ENCODE measurements around the gene UBN2. TPM values are rescaled to one million over a fixed set of nuclear protein-coding genes. Genes with fewer than 3 reads are reported as not detected.

The UBN2 gene
- total RNA-seq, 1 donor from 2014 or later, result 13.8 TPM

DNA sequence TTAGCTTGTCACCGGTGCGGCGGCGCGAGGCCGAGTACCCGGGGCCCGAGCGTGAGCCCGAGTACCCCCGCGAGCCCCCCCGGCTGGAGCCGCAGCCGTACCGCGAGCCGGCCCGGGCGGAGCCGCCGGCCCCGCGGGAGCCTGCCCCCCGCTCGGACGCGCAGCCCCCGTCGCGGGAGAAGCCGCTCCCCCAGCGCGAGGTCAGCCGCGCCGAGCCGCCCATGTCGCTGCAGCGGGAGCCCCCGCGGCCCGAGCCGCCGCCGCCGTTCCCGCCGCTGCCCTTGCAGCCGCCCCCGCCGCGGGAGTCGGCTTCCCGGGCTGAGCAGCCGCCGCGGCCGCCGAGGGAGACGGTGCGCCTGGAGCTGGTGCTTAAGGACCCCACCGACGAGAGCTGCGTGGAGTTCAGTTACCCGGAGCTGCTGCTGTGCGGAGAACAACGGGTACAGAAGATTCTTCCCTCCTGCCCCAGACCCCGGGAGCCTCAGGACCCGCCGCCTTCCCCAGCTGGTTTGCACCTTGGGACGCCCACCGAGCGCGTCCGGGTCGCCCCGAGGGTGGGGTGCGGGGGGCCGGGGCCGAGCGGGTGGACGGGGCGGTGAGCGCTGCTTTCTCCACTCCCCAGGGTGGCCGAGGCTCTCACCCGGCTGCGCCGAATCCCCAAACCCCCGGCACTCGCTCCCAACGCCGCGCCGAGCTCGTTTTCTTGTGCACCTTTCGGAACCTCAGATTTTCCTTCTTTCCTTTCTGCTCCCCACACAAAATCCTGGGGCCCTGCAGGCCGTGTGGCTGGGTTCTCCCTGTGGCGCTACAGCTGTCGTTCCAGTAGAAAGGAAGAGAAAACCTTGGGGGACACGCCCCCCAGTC, 708 bp downstream of the UBN2 start:
- intact Hi-C loops (cut with micrococcal nuclease), result loop anchor here (1.0 to 5.0 kb wide), 11 partner anchors 9 to 769 kb away; partner anchors contain the start of genes HIPK2, TRIM24 and ZC3HAV1

DNA sequence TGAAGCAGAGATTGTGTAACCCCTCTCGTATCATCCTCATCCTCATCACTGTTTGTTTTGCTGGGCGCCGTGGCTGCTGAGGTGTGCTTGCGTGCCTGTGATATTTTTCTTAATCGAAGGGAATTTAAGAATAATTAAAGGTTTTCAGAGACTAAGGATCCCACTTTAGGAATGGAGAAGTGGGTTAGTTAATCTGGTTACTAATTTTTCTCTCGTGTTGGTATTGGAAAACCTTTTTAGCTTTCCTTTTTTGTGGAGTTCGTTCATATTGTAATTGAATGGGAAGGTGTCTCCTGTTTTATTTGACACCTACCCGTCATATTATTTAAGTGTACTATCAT, 1.3 kb downstream of the UBN2 start:
- intact Hi-C loops (cut with micrococcal nuclease), result loop anchor here (1.0 to 5.0 kb wide), 5 partner anchors 8 to 770 kb away; partner anchors contain the start of genes HIPK2 and TRIM24

- intact Hi-C loops (cut with micrococcal nuclease), result loop anchor here (1.0 to 5.0 kb wide), 5 partner anchors 7 to 771 kb away; partner anchors contain the start of genes HIPK2 and TRIM24
These were observed 1.9 kb downstream of the UBN2 start for GRCh38 chr7:139232904-139233303.

- intact Hi-C loops (cut with micrococcal nuclease), result no loop called here
These were observed 10.2 kb downstream of the UBN2 start for GRCh38 chr7:139241258-139241657.

GRCh38 chr7:139242741-139243281, 11.8 kb downstream of the UBN2 start:
- intact Hi-C loops (cut with micrococcal nuclease), result no loop called here

- intact Hi-C loops (cut with micrococcal nuclease), result no loop called here
These were observed 14.4 kb downstream of the UBN2 start for GRCh38 chr7:139245401-139245800.

DNA sequence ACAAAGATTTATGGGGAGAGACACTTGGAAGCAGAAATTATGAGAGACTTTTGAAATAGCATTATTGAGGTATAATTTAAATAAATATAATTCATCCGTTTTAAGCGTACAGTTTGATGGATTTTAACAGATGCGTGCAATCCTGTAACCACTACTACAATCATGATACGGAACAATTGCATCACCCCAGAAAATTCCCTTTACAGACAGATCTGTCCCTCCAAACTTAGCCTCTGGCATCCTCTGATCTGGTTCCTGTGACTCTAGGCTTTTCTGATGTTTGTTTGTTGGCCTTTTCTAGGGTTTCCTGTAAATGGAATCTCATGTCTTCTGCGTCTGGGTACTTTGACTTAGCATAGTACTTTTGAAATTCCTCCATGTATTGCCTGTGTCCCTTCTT, 15.5 kb downstream of the UBN2 start:
- intact Hi-C loops (cut with micrococcal nuclease), result no loop called here

DNA sequence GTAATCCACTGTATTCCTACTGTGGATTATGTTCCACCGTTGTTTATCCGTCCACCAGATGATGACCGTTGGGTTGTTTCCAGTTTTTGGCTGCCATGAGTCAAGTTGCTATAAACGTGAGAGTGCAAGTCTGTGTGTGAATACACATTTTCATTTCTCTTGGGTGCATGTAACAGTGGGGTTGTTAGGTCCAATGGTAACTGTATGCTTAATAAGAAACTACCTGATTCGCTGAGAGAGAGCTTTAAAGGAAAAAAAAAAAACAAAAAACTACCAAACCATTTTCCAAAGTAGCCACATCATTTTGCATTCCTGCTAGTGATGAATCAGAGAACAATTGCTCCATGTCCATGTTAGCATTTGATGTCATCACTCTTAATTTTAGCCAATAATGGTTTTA, 15.9 kb downstream of the UBN2 start:
- intact Hi-C loops (cut with micrococcal nuclease), result no loop called here

DNA sequence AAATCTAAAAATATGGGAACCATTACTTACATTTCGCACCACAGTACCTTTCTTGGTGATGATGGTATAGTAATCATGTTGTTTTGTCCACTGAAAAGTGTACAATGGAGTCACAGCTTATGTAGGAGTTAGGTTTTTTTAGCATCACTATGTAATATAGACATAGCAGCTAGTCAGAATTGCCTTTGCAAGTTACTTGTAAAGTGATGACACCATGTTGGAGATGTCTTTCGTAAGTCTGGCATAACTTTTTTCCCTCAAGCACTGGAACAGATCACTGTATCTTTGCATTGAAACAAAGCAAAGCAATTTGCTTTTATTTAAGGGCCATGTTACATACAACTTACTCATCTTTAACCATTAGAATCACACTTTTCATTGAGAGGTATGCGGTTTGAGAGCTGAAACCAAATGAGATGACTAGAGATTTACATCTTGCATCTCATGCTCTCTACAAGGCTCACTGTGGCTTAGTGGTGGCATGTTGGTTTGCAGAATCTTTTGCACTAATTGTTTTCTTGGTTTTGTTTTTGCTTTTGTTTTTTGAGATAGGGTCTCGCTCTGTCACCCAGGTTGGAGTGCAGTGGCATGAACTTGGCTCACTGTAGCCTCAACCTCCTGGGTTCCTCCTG, 18.3 kb downstream of the UBN2 start:
- intact Hi-C loops (cut with micrococcal nuclease), result no loop called here

GRCh38 chr7:139252451-139252850, 21.4 kb downstream of the UBN2 start:
- intact Hi-C loops (cut with micrococcal nuclease), result no loop called here

DNA sequence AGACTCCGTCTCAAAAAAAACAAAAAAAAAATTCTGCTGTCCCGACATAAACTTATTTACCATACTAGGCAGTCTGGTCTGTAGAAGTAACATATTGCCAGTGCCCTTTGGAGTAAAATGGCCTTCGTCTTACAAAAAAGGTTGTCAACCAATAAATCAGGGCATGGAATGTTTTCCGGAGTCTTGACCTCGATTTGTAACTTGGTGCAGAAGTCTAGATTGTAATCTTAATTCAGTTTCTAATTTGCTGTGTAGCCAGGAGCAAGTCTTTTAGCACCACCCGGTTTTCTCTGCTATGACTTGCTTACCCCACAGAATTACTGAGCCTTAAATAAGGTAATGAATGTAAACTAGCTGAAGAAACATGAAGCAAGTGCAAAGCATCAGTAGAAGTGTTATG, 23.2 kb downstream of the UBN2 start:
- intact Hi-C loops (cut with micrococcal nuclease), result no loop called here

- intact Hi-C loops (cut with micrococcal nuclease), result no loop called here
These were observed 23.7 kb downstream of the UBN2 start for GRCh38 chr7:139254728-139255127.

DNA sequence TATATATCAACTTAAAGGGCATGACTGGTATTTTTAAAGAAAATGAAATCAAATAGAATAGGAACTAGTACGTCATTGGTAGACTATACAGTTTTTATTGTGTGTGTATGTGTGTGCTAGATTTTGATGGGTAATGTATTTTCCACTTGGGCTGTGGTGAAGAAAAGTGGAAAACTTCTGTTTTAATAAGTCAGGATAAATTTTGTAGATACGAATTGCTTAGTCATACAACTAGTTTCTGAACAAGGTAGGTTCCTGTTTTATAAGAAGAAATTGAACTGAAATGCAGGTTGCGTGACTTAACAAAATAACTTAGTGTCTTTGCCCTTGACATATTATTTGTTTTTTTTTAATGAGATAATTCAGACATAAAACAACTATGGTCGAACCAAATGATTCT, 24.3 kb downstream of the UBN2 start:
- intact Hi-C loops (cut with micrococcal nuclease), result no loop called here

DNA sequence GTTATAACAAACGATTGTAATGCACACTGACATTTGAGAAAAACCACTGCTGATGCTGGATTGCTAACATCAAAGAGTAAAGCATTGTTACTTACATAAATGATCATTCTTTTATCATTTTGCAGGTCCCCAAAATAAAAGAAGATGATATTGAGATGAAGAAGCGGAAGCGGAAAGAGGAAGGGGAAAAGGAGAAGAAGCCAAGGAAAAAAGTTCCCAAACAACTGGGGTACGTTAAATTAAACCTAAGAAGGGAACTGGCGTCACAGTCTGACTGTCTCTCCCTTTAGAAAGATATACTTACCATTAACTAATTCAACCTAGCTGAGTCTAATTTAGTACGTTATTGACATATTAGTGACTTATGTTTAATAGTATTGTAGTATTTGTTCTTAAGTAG, 28.1 kb downstream of the UBN2 start:
- intact Hi-C loops (cut with micrococcal nuclease), result no loop called here

DNA sequence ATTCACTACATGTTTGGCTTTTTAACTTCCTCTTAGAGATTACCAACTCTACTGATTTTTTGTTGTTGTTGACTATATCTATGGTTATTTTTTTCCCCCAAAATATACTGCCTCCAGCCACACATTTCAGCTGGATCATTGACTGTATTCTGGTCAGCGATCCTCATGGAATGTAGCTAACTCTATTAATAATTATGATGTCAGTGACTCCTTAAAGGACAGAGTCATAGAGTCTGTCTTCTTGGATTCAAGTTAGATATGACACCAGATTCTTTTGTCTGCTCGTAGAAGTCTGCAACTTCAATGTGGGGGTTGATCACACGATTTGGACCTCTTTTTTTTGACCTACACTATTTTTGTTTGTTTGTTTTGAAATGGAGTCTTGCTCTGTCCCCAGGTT, 33.2 kb downstream of the UBN2 start:
- intact Hi-C loops (cut with micrococcal nuclease), result no loop called here

- intact Hi-C loops (cut with micrococcal nuclease), result no loop called here
These were observed 34.6 kb downstream of the UBN2 start for GRCh38 chr7:139265673-139266072.

- intact Hi-C loops (cut with micrococcal nuclease), result no loop called here
These were observed 40.9 kb downstream of the UBN2 start for GRCh38 chr7:139271718-139272628.

DNA sequence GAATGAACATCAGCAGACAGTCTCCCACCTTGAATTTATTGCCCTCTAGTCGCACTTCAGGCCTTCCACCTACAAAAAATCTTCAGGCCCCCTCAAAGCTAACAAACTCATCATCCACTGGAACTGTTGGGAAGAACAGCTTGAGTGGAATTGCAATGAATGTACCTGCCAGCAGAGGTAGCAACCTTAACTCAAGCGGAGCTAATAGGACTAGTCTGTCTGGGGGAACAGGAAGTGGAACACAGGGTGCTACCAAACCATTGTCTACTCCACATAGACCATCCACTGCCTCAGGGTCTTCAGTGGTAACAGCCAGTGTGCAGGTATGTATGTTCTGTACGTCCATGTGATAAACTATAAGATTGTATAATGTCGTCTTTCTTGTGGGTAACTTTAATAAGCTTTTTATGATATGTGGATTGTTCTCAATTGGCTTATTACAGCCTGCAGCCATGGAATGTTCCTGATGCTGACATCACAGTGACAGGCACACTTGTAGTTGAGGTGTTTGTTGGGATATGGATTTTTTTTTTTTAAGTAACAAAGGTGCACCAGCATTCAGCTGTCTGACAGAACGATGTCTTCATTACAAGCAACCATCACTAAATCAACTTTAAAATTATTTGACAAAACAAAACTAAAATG, 53.3 kb downstream of the UBN2 start:
- intact Hi-C loops (cut with micrococcal nuclease), result no loop called here

- intact Hi-C loops (cut with micrococcal nuclease), result no loop called here
These were observed 55.1 kb downstream of the UBN2 start for GRCh38 chr7:139286144-139286543.

DNA sequence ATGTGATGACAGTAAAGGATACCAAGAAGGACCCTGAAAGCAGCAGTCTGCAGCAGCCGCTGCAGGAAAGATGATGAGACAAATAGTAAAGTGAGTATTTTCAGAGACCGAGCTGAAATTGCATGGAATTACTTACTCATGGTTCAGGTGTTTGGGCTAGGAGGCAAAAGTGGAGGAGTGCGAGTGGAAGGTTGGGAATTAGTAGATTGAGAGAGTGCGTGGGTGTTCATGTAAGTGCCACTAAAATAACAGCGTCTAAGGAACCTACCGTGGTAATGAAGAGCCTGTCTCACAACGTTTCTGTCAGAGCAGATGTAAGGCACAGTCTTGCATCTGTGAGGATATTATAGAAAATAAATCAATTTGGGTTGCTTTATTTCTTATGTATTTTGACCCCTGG, 61.8 kb downstream of the UBN2 start:
- intact Hi-C loops (cut with micrococcal nuclease), result no loop called here

- intact Hi-C loops (cut with micrococcal nuclease), result no loop called here
These were observed 62.5 kb downstream of the UBN2 start for GRCh38 chr7:139293534-139293933.

Data from T-helper 1 cell treated with Interleukin-12 subunit alpha and Interleukin-12 subunit beta and Interleukin-4 antibody, amounts not matched to agents 30 ng/mL and 1 ng/mL, for 36 hours (primary cell).